DND-41 (cell line): ENCODE data around the gene GHITM.

Source experiments
- CTCF ChIP-seq: IDR thresholded peaks from 2 replicates; pipeline ENCODE4 v1.5.1; 2012; ENCODE audit warnings: borderline replicate concordance, low read length, moderate library complexity, mild to moderate bottlenecking; ENCODE audit not compliant: poor library complexity, severe bottlenecking; ENCODE audit errors: extremely low read depth
- EZH2 ChIP-seq: IDR thresholded peaks from 3 replicates; pipeline ENCODE4 v1.6.1; 2012; ENCODE audit warnings: borderline replicate concordance, low read depth, mild to moderate bottlenecking, moderate library complexity, low read length, inconsistent platforms; ENCODE audit not compliant: severe bottlenecking

DNA sequence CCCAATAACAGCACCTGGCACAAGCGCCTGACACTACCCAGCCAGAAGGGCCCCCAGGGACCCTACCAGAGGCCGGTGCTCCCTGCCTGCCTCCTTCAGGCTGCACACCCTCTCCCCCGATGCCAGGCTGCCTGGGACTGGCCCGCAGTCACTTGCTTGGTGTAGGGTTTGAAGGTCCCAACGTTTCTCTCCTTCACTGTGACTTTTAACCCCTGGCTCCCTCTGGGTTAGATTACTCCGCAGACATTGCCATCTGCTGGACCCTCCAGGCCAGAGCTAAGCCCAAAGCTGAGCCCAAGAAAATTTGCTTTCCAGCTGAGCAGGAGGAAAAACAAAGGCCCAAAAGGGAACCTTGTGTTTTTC lies 61.9 kb downstream of the GHITM start:
- TF ChIP-seq CTCF (no peak), EZH2 (no peak)
